HEK293T (cell line): ENCODE data around the gene EMP2.

ENCODE experiments used
- BHLHE40 ChIP-seq: fragments of 450-650 bp; IDR thresholded peaks from 2 replicates; pipeline ENCODE4 v1.6.1; 2016; ENCODE audit warnings: mild to moderate bottlenecking, moderate library complexity, borderline replicate concordance
- ELF4 ChIP-seq: fragments of 450-650 bp; IDR thresholded peaks from 2 replicates; pipeline ENCODE4 v1.6.1; 2017; ENCODE audit warnings: antibody characterized with exemption
- FOXK2 ChIP-seq: fragments of 450-650 bp; IDR thresholded peaks from 2 replicates; pipeline ENCODE4 v1.6.1; 2016; ENCODE audit warnings: mild to moderate bottlenecking
- FOXM1 ChIP-seq: fragments of 450-650 bp; IDR thresholded peaks from 2 replicates; pipeline ENCODE4 v1.6.1; 2017; ENCODE audit warnings: mild to moderate bottlenecking, borderline replicate concordance
- PKNOX1 ChIP-seq: fragments of 450-650 bp; IDR thresholded peaks from 2 replicates; pipeline ENCODE4 v1.6.1; 2016
- SUZ12 ChIP-seq: fragments of 450-650 bp; IDR thresholded peaks from 2 replicates; pipeline ENCODE4 v1.6.1; 2016; ENCODE audit warnings: mild to moderate bottlenecking
- TARDBP ChIP-seq: fragments of 450-650 bp; IDR thresholded peaks from 2 replicates; pipeline ENCODE4 v1.6.1; 2016

GRCh38 chr16:10558305-10558704 is 22.1 kb downstream of the EMP2 start:
- no peak for TF ChIP-seq FOXM1
- no peak for TF ChIP-seq FOXK2
- TF ChIP-seq SUZ12, result no peak
- TF ChIP-seq ELF4, result no peak
- TF ChIP-seq BHLHE40, result no peak
- no peak for TF ChIP-seq PKNOX1
- no peak for TF ChIP-seq TARDBP
